ENCODE data around the gene WWC2. TPM values are rescaled to one million over a fixed set of nuclear protein-coding genes. Genes with fewer than 3 reads are reported as not detected.

Gene WWC2
- polyA plus RNA-seq, 2 donors = 2.9 to 3.4 TPM

- Histone ChIP-seq H3K4me3 (ENCODE audit: low read depth in 1 of 2, low read length in 2 of 2) (no peak overlapping the region), H3K27me3 (ENCODE audit: control insufficient read depth in 1 of 2, insufficient read depth in 2 of 2, low read length in 2 of 2) (no peaks in the 10 kb centered on the region), H3K9me3 (ENCODE audit: control insufficient read depth in 2 of 2, insufficient read depth in 1 of 2, low read depth in 1 of 2, low read length in 1 of 2) (no peaks in the 10 kb centered on the region), H3K27ac (ENCODE audit: low read depth in 2 of 2, low read length in 1 of 2) (no peak overlapping the region), H3K4me1 (ENCODE audit: control insufficient read depth in 2 of 2, insufficient read depth in 2 of 2, low read length in 1 of 2) (no peaks in the 10 kb centered on the region), H3K36me3 (ENCODE audit: control insufficient read depth in 2 of 2, insufficient read depth in 2 of 2, low read length in 1 of 2) (no peaks in the 10 kb centered on the region)
- WGBS, 2 donors = 79 to 85% methylated on average over 4 of the region's 4 CpGs
Measured at GRCh38 chr4:183139058-183139750, 40.1 kb downstream of the WWC2 start.

- Histone ChIP-seq H3K4me3 (ENCODE audit: low read depth in 1 of 2, low read length in 2 of 2) (no peak overlapping the region), H3K4me1 (ENCODE audit: control insufficient read depth in 2 of 2, insufficient read depth in 2 of 2, low read length in 1 of 2) (no peaks in the 10 kb centered on the region), H3K27me3 (ENCODE audit: control insufficient read depth in 1 of 2, insufficient read depth in 2 of 2, low read length in 2 of 2) (no peaks in the 10 kb centered on the region), H3K27ac (ENCODE audit: low read depth in 2 of 2, low read length in 1 of 2) (no peak overlapping the region), H3K9me3 (ENCODE audit: control insufficient read depth in 2 of 2, insufficient read depth in 1 of 2, low read depth in 1 of 2, low read length in 1 of 2) (no peaks in the 10 kb centered on the region), H3K36me3 (ENCODE audit: control insufficient read depth in 2 of 2, insufficient read depth in 2 of 2, low read length in 1 of 2) (no peaks in the 10 kb centered on the region)
- 88 to 92% methylated on average over 9 of the region's 9 CpGs for WGBS, 2 donors
Measured at GRCh38 chr4:183139972-183140570, 41.0 kb downstream of the WWC2 start.

- no peaks in the 10 kb centered on the region for H3K9me3 ChIP-seq (ENCODE audit: control insufficient read depth in 2 of 2, insufficient read depth in 1 of 2, low read depth in 1 of 2, low read length in 1 of 2)
- no peaks in the 10 kb centered on the region for H3K27me3 ChIP-seq (ENCODE audit: control insufficient read depth in 1 of 2, insufficient read depth in 2 of 2, low read length in 2 of 2)
- H3K36me3 ChIP-seq (ENCODE audit: control insufficient read depth in 2 of 2, insufficient read depth in 2 of 2, low read length in 1 of 2) = no peaks in the 10 kb centered on the region
- 70 to 77% methylated on average over 2 of the region's 2 CpGs for WGBS, 2 donors
- H3K4me1 ChIP-seq (ENCODE audit: control insufficient read depth in 2 of 2, insufficient read depth in 2 of 2, low read length in 1 of 2) = no peaks in the 10 kb centered on the region
- H3K4me3 ChIP-seq (ENCODE audit: low read depth in 1 of 2, low read length in 2 of 2) = no peak overlapping the region
- no peak overlapping the region for H3K27ac ChIP-seq (ENCODE audit: low read depth in 2 of 2, low read length in 1 of 2)
Measured at GRCh38 chr4:183140911-183141320, 41.9 kb downstream of the WWC2 start.

- Histone ChIP-seq H3K9me3 (ENCODE audit: control insufficient read depth in 2 of 2, insufficient read depth in 1 of 2, low read depth in 1 of 2, low read length in 1 of 2) (no peaks in the 10 kb centered on the region), H3K27ac (ENCODE audit: low read depth in 2 of 2, low read length in 1 of 2) (no peak overlapping the region), H3K27me3 (ENCODE audit: control insufficient read depth in 1 of 2, insufficient read depth in 2 of 2, low read length in 2 of 2) (no peaks in the 10 kb centered on the region), H3K36me3 (ENCODE audit: control insufficient read depth in 2 of 2, insufficient read depth in 2 of 2, low read length in 1 of 2) (no peaks in the 10 kb centered on the region), H3K4me3 (ENCODE audit: low read depth in 1 of 2, low read length in 2 of 2) (no peak overlapping the region), H3K4me1 (ENCODE audit: control insufficient read depth in 2 of 2, insufficient read depth in 2 of 2, low read length in 1 of 2) (no peaks in the 10 kb centered on the region)
- 81 to 91% methylated on average over 1 of the region's 1 CpG for WGBS, 2 donors
Measured at GRCh38 chr4:183141997-183142396, 42.9 kb downstream of the WWC2 start.

- Histone ChIP-seq H3K9me3 (ENCODE audit: control insufficient read depth in 2 of 2, insufficient read depth in 1 of 2, low read depth in 1 of 2, low read length in 1 of 2) (no peaks in the 10 kb centered on the region), H3K4me1 (ENCODE audit: control insufficient read depth in 2 of 2, insufficient read depth in 2 of 2, low read length in 1 of 2) (no peaks in the 10 kb centered on the region), H3K27me3 (ENCODE audit: control insufficient read depth in 1 of 2, insufficient read depth in 2 of 2, low read length in 2 of 2) (no peaks in the 10 kb centered on the region), H3K27ac (ENCODE audit: low read depth in 2 of 2, low read length in 1 of 2) (no peak overlapping the region), H3K36me3 (ENCODE audit: control insufficient read depth in 2 of 2, insufficient read depth in 2 of 2, low read length in 1 of 2) (no peaks in the 10 kb centered on the region), H3K4me3 (ENCODE audit: low read depth in 1 of 2, low read length in 2 of 2) (no peak overlapping the region)
- WGBS, 2 donors = 23 to 25% methylated on average over 6 of the region's 6 CpGs
Measured at GRCh38 chr4:183142571-183143550, 43.8 kb downstream of the WWC2 start.

GRCh38 chr4:183144787-183145186 lies 45.7 kb downstream of the WWC2 start:
- Histone ChIP-seq H3K27me3 (ENCODE audit: control insufficient read depth in 1 of 2, insufficient read depth in 2 of 2, low read length in 2 of 2) (no peaks in the 10 kb centered on the region), H3K4me1 (ENCODE audit: control insufficient read depth in 2 of 2, insufficient read depth in 2 of 2, low read length in 1 of 2) (no peaks in the 10 kb centered on the region), H3K4me3 (ENCODE audit: low read depth in 1 of 2, low read length in 2 of 2) (no peak overlapping the region), H3K9me3 (ENCODE audit: control insufficient read depth in 2 of 2, insufficient read depth in 1 of 2, low read depth in 1 of 2, low read length in 1 of 2) (no peaks in the 10 kb centered on the region), H3K27ac (ENCODE audit: low read depth in 2 of 2, low read length in 1 of 2) (no peak overlapping the region), H3K36me3 (ENCODE audit: control insufficient read depth in 2 of 2, insufficient read depth in 2 of 2, low read length in 1 of 2) (no peaks in the 10 kb centered on the region)
- WGBS, 2 donors = 90 to 92% methylated on average over 6 of the region's 6 CpGs

GRCh38 chr4:183145773-183146172 lies 46.7 kb downstream of the WWC2 start:
- no peaks in the 10 kb centered on the region for H3K27me3 ChIP-seq (ENCODE audit: control insufficient read depth in 1 of 2, insufficient read depth in 2 of 2, low read length in 2 of 2)
- no peaks in the 10 kb centered on the region for H3K9me3 ChIP-seq (ENCODE audit: control insufficient read depth in 2 of 2, insufficient read depth in 1 of 2, low read depth in 1 of 2, low read length in 1 of 2)
- H3K36me3 ChIP-seq (ENCODE audit: control insufficient read depth in 2 of 2, insufficient read depth in 2 of 2, low read length in 1 of 2) = no peaks in the 10 kb centered on the region
- no peaks in the 10 kb centered on the region for H3K4me1 ChIP-seq (ENCODE audit: control insufficient read depth in 2 of 2, insufficient read depth in 2 of 2, low read length in 1 of 2)
- no peak overlapping the region for H3K4me3 ChIP-seq (ENCODE audit: low read depth in 1 of 2, low read length in 2 of 2)
- H3K27ac ChIP-seq (ENCODE audit: low read depth in 2 of 2, low read length in 1 of 2) = no peak overlapping the region
- WGBS, 2 donors = 71 to 77% methylated on average over 2 of the region's 2 CpGs

- Histone ChIP-seq H3K27me3 (ENCODE audit: control insufficient read depth in 1 of 2, insufficient read depth in 2 of 2, low read length in 2 of 2) (no peaks in the 10 kb centered on the region), H3K4me1 (ENCODE audit: control insufficient read depth in 2 of 2, insufficient read depth in 2 of 2, low read length in 1 of 2) (no peaks in the 10 kb centered on the region), H3K4me3 (ENCODE audit: low read depth in 1 of 2, low read length in 2 of 2) (no peak overlapping the region), H3K27ac (ENCODE audit: low read depth in 2 of 2, low read length in 1 of 2) (no peak overlapping the region), H3K36me3 (ENCODE audit: control insufficient read depth in 2 of 2, insufficient read depth in 2 of 2, low read length in 1 of 2) (no peaks in the 10 kb centered on the region), H3K9me3 (ENCODE audit: control insufficient read depth in 2 of 2, insufficient read depth in 1 of 2, low read depth in 1 of 2, low read length in 1 of 2) (no peaks in the 10 kb centered on the region)
- 66 to 71% methylated on average over 4 of the region's 4 CpGs for WGBS, 2 donors
Measured at GRCh38 chr4:183146478-183146877, 47.4 kb downstream of the WWC2 start.

- no peaks in the 10 kb centered on the region for H3K9me3 ChIP-seq (ENCODE audit: control insufficient read depth in 2 of 2, insufficient read depth in 1 of 2, low read depth in 1 of 2, low read length in 1 of 2)
- no peak overlapping the region for H3K4me3 ChIP-seq (ENCODE audit: low read depth in 1 of 2, low read length in 2 of 2)
- no peak overlapping the region for H3K27ac ChIP-seq (ENCODE audit: low read depth in 2 of 2, low read length in 1 of 2)
- H3K4me1 ChIP-seq (ENCODE audit: control insufficient read depth in 2 of 2, insufficient read depth in 2 of 2, low read length in 1 of 2) = no peaks in the 10 kb centered on the region
- no peaks in the 10 kb centered on the region for H3K27me3 ChIP-seq (ENCODE audit: control insufficient read depth in 1 of 2, insufficient read depth in 2 of 2, low read length in 2 of 2)
- no peaks in the 10 kb centered on the region for H3K36me3 ChIP-seq (ENCODE audit: control insufficient read depth in 2 of 2, insufficient read depth in 2 of 2, low read length in 1 of 2)
- WGBS, 2 donors = 49 to 51% methylated on average over 3 of the region's 3 CpGs
Measured at GRCh38 chr4:183147196-183147595, 48.1 kb downstream of the WWC2 start.

Measured in esophagus (tissue), 2 donors.